GM23338 (cell line): ENCODE results near the gene NDUFA13. TPM values are rescaled to one million over a fixed set of nuclear protein-coding genes. Genes with fewer than 3 reads are reported as not detected.
A peak's percentile ranks its signal among the peaks of the same experiment; 100 is the strongest.

ENCODE experiments used
- ATAC-seq: fragments of 200-7000 bp; cut with Tn5 transposase; 3 replicates; pipeline ENCODE4 v1.9.1; 2020
- DNase-seq: peaks from one replicate; pipeline ENCODE4 v3.0.0-alpha.2; 2015; ENCODE audit warnings: low spot score
- H2AFZ ChIP-seq: fragments of 200-600 bp; sonication (generic); 2 replicates; pipeline ENCODE4 v1.8.0; 2016; ENCODE audit warnings: antibody characterized with exemption, mild to moderate bottlenecking, moderate library complexity
- H3F3A ChIP-seq: fragments of 200-600 bp; sonication (generic); replicated peaks from 2 replicates; pipeline ENCODE4 v1.8.0; 2017; ENCODE audit warnings: antibody characterized with exemption, mixed run types, low read depth
- H3K27ac ChIP-seq: fragments of 200-600 bp; sonication (generic); 2 replicates; pipeline ENCODE4 v1.6.1; 2016; ENCODE audit warnings: low read depth
- H3K27me3 ChIP-seq: fragments of 200-600 bp; sonication (generic); 2 replicates; pipeline ENCODE4 v1.8.0; 2016; ENCODE audit warnings: mild to moderate bottlenecking, mixed run types, moderate library complexity; ENCODE audit not compliant: insufficient read depth
- H3K36me3 ChIP-seq: fragments of 200-600 bp; sonication (generic); 2 replicates; pipeline ENCODE4 v1.8.0; 2016; ENCODE audit warnings: mild to moderate bottlenecking; ENCODE audit not compliant: insufficient read depth
- H3K4me1 ChIP-seq: fragments of 200-600 bp; sonication (generic); 2 replicates; pipeline ENCODE4 v1.8.0; 2016; ENCODE audit warnings: mild to moderate bottlenecking, moderate library complexity; ENCODE audit not compliant: insufficient read depth
- H3K4me2 ChIP-seq: fragments of 200-600 bp; sonication (generic); 2 replicates; pipeline ENCODE4 v1.7.1; 2017; ENCODE audit warnings: mixed run types
- H3K4me3 ChIP-seq: fragments of 200-600 bp; sonication (generic); 2 replicates; pipeline ENCODE4 v1.6.1; 2016; ENCODE audit warnings: mixed run types
- H3K79me2 ChIP-seq: fragments of 200-600 bp; sonication (generic); replicated peaks from 2 replicates; pipeline ENCODE4 v1.8.0; 2017; ENCODE audit warnings: mild to moderate bottlenecking; ENCODE audit not compliant: insufficient read depth
- H3K9me2 ChIP-seq: fragments of 200-600 bp; sonication (generic); 2 replicates; pipeline ENCODE4 v1.8.0; 2017; ENCODE audit not compliant: insufficient read depth
- H4K20me1 ChIP-seq: fragments of 200-600 bp; sonication (generic); replicated peaks from 2 replicates; pipeline ENCODE4 v1.8.0; 2017; ENCODE audit warnings: mild to moderate bottlenecking; ENCODE audit not compliant: insufficient read depth
- H3K27ac Mint-ChIP-seq: 2 replicates; pipeline ENCODE4 v1.8.0; 2020; ENCODE audit warnings: inconsistent platforms, mild to moderate bottlenecking, moderate library complexity, mixed read lengths
- H3K27me3 Mint-ChIP-seq: 3 replicates; pipeline ENCODE4 v1.8.0; 2022; ENCODE audit warnings: low read depth, mild to moderate bottlenecking, moderate library complexity, mixed read lengths, inconsistent platforms; ENCODE audit not compliant: insufficient read depth, poor library complexity
- H3K36me3 Mint-ChIP-seq: 3 replicates; pipeline ENCODE4 v1.8.0; 2021; ENCODE audit warnings: low read depth, mild to moderate bottlenecking, inconsistent platforms, moderate library complexity, mixed read lengths
- H3K4me1 Mint-ChIP-seq: 3 replicates; pipeline ENCODE4 v1.8.0; 2020; ENCODE audit warnings: mild to moderate bottlenecking, inconsistent platforms, mixed read lengths
- H3K4me3 Mint-ChIP-seq: 3 replicates; pipeline ENCODE4 v1.8.0; 2021; ENCODE audit warnings: moderate library complexity, mild to moderate bottlenecking, inconsistent platforms, mixed read lengths
- H3K9me3 Mint-ChIP-seq: 3 replicates; pipeline ENCODE4 v1.8.0; 2020; ENCODE audit warnings: moderate library complexity, mild to moderate bottlenecking, inconsistent platforms, mixed read lengths
- CREB1 ChIP-seq: fragments of 250-450 bp; sonication (Bioruptor Pico); IDR thresholded peaks from 2 replicates; pipeline ENCODE4 v1.5.0; 2020; ENCODE audit warnings: low read depth, mild to moderate bottlenecking, moderate library complexity
- EZH2 ChIP-seq: fragments of 200-600 bp; sonication (generic); IDR thresholded peaks from one replicate; pipeline ENCODE4 v1.8.0; 2017; ENCODE audit warnings: antibody characterized with exemption, mild to moderate bottlenecking, low read depth; ENCODE audit not compliant: unreplicated experiment
- EZH2phosphoT487 ChIP-seq: fragments of 200-600 bp; sonication (generic); IDR thresholded peaks from one replicate; pipeline ENCODE4 v1.8.1; 2018; ENCODE audit warnings: antibody characterized with exemption; ENCODE audit not compliant: unreplicated experiment
- JUNB ChIP-seq: IDR thresholded peaks from one replicate; pipeline ENCODE4 v1.6.1; 2016; ENCODE audit warnings: antibody characterized with exemption; ENCODE audit not compliant: unreplicated experiment
- NANOG ChIP-seq: IDR thresholded peaks from 2 replicates; pipeline ENCODE4 v1.6.1; 2016; ENCODE audit warnings: antibody characterized with exemption, borderline replicate concordance
- POLR2AphosphoS5 ChIP-seq: IDR thresholded peaks from 2 replicates; pipeline ENCODE4 v1.6.1; 2016; ENCODE audit warnings: antibody characterized with exemption, low read depth
- STAT1 ChIP-seq: IDR thresholded peaks from one replicate; pipeline ENCODE4 v1.6.1; 2016; ENCODE audit warnings: antibody characterized with exemption; ENCODE audit not compliant: unreplicated experiment
- ZNF114 ChIP-seq: fragments of 250-450 bp; sonication (Bioruptor Pico); IDR thresholded peaks from 2 replicates; pipeline ENCODE4 v1.5.0; 2020; ENCODE audit warnings: mild to moderate bottlenecking, moderate library complexity
- ZNF331 ChIP-seq: fragments of 250-450 bp; sonication (Bioruptor Pico); IDR thresholded peaks from 2 replicates; pipeline ENCODE4 v1.5.0; 2020; ENCODE audit warnings: low read depth, mild to moderate bottlenecking, moderate library complexity
- ZNF462 ChIP-seq: fragments of 250-450 bp; sonication (Bioruptor Pico); IDR thresholded peaks from 2 replicates; pipeline ENCODE4 v1.5.0; 2020; ENCODE audit warnings: mild to moderate bottlenecking, moderate library complexity
- polyA plus RNA-seq: library from polyadenylated mRNA; unstranded; fragments of >200 nt; fragmentation: Nextera tagmentation; extraction: Ambion mirVana; gene quantifications from 2 replicates; pipeline ENCODE4 v1.2.1, GENCODE V29; 2016
- total RNA-seq: library from RNA; depleted of rRNA; stranded (reverse); fragments of >200 nt; shearing (Covaris generic); gene quantifications from 2 replicates; pipeline ENCODE4 v1.2.3, GENCODE V29; 2014
- TF ChIP-seq, protein P1 (sequence below), 2 experiments: fragments of 200-600 bp in 1 of 2; sonication (generic) in 1 of 2; conservative IDR thresholded peaks; 2 replicates each; pipeline versions ENCODE4 v1.5.1 to v1.6.1; 2016 to 2017; ENCODE audit warnings: antibody characterized with exemption in 2 of 2, low read depth in 2 of 2, mild to moderate bottlenecking in 2 of 2, moderate library complexity in 1 of 2
- TF ChIP-seq, protein P2 (sequence below): IDR thresholded peaks from one replicate; pipeline ENCODE4 v1.6.1; 2018; ENCODE audit warnings: antibody characterized with exemption; ENCODE audit not compliant: unreplicated experiment
- TF ChIP-seq, protein P3 (sequence below): IDR thresholded peaks from 2 replicates; pipeline ENCODE4 v1.6.1; 2016; ENCODE audit warnings: antibody characterized with exemption

NDUFA13 gene
- total and polyA plus RNA-seq, 2 experiments from 2014 or later, result 143 to 598 TPM

DNA sequence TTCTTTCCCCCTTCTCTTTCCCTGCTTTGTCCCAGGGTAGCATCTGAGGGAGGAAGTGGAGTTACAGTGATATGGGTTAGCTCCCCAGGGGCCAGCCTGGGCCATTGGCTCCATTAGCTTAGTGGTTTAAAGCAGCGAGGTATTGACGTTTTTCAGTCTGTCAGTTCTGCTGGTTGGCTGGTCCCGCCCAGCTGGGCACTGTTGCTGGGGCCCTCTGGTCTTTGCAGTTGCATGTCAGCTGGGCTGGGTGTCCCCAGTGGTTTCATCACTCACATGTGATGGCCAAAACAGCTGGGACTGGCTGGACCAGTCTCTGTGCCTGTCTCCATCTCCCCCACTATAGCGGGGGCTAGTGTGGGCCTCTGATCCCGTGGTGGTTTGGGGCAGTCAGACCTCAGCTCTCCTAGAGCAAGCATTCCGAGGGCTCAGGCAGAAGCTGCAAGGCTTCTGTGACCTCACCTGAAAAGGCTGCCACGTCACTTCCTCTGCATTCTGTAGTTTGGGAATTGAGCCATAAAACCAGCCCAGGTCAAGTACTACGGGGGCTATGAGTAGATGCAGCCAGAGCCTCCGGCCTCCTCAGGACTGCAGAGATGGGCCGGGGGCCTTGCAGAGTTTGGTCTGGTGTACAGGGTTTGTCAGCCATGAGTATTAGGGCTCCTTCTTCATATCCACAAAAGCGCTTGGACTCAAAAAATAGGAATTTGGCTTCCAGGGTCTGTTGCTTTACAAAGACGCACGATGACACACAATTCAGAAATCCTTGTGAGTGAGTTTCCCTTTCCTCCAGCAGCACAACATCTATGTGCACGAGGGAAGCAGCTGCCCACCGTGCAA, 30.6 kb upstream of the NDUFA13 start:
- Histone ChIP-seq H3K79me2 (peaks cover 66% of the 10 kb centered on the region), H3K36me3 (no peaks in the 10 kb centered on the region), H4K20me1 (peaks cover 17% of the 10 kb centered on the region), H3K27ac (peak overlapping the region; percentile 66; the same call in 1 of the 2 replicates), H3K27me3 (no peaks in the 10 kb centered on the region), H3K4me3 (no peak overlapping the region), H2AFZ (no peak overlapping the region), H3K4me2 (no peak overlapping the region), H3F3A (peaks cover 21% of the 10 kb centered on the region), H3K9me2 (no peaks in the 10 kb centered on the region), H3K4me1 (peaks cover 32% of the 10 kb centered on the region)
- no peak overlapping the region for H3K4me3 Mint-ChIP-seq
- TF ChIP-seq CREB1 (CRISPR knock-in tag) (no peak), JUNB (no peak), ZNF462 (CRISPR knock-in tag) (no peak), EZH2 (no peak), ZNF331 (CRISPR knock-in tag) (no peak), ZNF114 (no peak), POLR2AphosphoS5 (no peak), EZH2phosphoT487 (no peak), STAT1 (no peak), NANOG (no peak)
- TF ChIP-seq, protein P1, sequence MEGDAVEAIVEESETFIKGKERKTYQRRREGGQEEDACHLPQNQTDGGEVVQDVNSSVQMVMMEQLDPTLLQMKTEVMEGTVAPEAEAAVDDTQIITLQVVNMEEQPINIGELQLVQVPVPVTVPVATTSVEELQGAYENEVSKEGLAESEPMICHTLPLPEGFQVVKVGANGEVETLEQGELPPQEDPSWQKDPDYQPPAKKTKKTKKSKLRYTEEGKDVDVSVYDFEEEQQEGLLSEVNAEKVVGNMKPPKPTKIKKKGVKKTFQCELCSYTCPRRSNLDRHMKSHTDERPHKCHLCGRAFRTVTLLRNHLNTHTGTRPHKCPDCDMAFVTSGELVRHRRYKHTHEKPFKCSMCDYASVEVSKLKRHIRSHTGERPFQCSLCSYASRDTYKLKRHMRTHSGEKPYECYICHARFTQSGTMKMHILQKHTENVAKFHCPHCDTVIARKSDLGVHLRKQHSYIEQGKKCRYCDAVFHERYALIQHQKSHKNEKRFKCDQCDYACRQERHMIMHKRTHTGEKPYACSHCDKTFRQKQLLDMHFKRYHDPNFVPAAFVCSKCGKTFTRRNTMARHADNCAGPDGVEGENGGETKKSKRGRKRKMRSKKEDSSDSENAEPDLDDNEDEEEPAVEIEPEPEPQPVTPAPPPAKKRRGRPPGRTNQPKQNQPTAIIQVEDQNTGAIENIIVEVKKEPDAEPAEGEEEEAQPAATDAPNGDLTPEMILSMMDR (conservative IDR thresholded peaks at IDR 0.05; ENCODE audit: low read depth in 2 of 2), result no peak
- TF ChIP-seq, protein P2, sequence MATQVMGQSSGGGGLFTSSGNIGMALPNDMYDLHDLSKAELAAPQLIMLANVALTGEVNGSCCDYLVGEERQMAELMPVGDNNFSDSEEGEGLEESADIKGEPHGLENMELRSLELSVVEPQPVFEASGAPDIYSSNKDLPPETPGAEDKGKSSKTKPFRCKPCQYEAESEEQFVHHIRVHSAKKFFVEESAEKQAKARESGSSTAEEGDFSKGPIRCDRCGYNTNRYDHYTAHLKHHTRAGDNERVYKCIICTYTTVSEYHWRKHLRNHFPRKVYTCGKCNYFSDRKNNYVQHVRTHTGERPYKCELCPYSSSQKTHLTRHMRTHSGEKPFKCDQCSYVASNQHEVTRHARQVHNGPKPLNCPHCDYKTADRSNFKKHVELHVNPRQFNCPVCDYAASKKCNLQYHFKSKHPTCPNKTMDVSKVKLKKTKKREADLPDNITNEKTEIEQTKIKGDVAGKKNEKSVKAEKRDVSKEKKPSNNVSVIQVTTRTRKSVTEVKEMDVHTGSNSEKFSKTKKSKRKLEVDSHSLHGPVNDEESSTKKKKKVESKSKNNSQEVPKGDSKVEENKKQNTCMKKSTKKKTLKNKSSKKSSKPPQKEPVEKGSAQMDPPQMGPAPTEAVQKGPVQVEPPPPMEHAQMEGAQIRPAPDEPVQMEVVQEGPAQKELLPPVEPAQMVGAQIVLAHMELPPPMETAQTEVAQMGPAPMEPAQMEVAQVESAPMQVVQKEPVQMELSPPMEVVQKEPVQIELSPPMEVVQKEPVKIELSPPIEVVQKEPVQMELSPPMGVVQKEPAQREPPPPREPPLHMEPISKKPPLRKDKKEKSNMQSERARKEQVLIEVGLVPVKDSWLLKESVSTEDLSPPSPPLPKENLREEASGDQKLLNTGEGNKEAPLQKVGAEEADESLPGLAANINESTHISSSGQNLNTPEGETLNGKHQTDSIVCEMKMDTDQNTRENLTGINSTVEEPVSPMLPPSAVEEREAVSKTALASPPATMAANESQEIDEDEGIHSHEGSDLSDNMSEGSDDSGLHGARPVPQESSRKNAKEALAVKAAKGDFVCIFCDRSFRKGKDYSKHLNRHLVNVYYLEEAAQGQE, result no peak
- TF ChIP-seq, protein P3, sequence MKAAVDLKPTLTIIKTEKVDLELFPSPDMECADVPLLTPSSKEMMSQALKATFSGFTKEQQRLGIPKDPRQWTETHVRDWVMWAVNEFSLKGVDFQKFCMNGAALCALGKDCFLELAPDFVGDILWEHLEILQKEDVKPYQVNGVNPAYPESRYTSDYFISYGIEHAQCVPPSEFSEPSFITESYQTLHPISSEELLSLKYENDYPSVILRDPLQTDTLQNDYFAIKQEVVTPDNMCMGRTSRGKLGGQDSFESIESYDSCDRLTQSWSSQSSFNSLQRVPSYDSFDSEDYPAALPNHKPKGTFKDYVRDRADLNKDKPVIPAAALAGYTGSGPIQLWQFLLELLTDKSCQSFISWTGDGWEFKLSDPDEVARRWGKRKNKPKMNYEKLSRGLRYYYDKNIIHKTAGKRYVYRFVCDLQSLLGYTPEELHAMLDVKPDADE, result no peak
- H3K27me3 Mint-ChIP-seq, result peaks cover 16% of the 10 kb centered on the region
- peaks cover 15% of the 10 kb centered on the region for H3K36me3 Mint-ChIP-seq
- no peak for DNase-seq
- no peak for ATAC-seq
- H3K4me1 Mint-ChIP-seq, result peaks cover 67% of the 10 kb centered on the region
- peak overlapping the region; percentile 75; the same call in 1 of the 2 replicates for H3K27ac Mint-ChIP-seq
- H3K9me3 Mint-ChIP-seq, result no peaks in the 10 kb centered on the region
